H7 (cell line): ENCODE measurements around the gene FOXB2. TPM values are rescaled to one million over a fixed set of nuclear protein-coding genes. Genes with fewer than 3 reads are reported as not detected.
A peak's percentile ranks its signal among the peaks of the same experiment; 100 is the strongest.
"Not testable (repeated sequence)": the region's sequence is repeated elsewhere in the genome, so short reads cannot be mapped to it uniquely, and the experiment has no call there.

Experiments
- DNase-seq: peaks from one replicate; pipeline ENCODE4 v3.0.0; 2012
- H3K27me3 ChIP-seq: 2 replicates; pipeline ENCODE4 v1.6.0; 2011; ENCODE audit warnings: mild to moderate bottlenecking, low read length; ENCODE audit not compliant: control insufficient read depth, insufficient read depth
- H3K36me3 ChIP-seq: replicated peaks from 2 replicates; pipeline ENCODE4 v1.5.1; 2011; ENCODE audit warnings: low read length; ENCODE audit not compliant: control insufficient read depth, insufficient read depth
- H3K4me3 ChIP-seq: 2 replicates; pipeline ENCODE4 v1.5.1; 2011; ENCODE audit warnings: low read depth, mild to moderate bottlenecking, control low read depth, low read length, moderate library complexity; ENCODE audit not compliant: insufficient read depth
- total RNA-seq: library from RNA; depleted of rRNA; stranded (reverse); fragments of >200 nt; shearing (Covaris generic); gene quantifications from 2 replicates; pipeline ENCODE4 v1.2.3, GENCODE V29; 2014; rRNA removed

The FOXB2 gene
- total RNA-seq = 0.90 TPM in 1 of 2 replicates, not detected in the other

GRCh38 chr9:77019236-77019925 lies at the start of gene FOXB2:
Gene FOXB2 (plus strand): TSS chr9:77019655. CDS start chr9:77019655, 0 bp downstream.
- H3K4me3 ChIP-seq = peak within 1 kb of the TSS; percentile 53
- H3K27me3 ChIP-seq = peaks cover 95% of the 10 kb centered on the region
- H3K36me3 ChIP-seq = no peaks in the 10 kb centered on the region
- peak; percentile 72 for DNase-seq

GRCh38 chr9:76969716-76970115 lies 49.7 kb upstream of the FOXB2 start:
- Histone ChIP-seq H3K4me3 (no peak overlapping the region), H3K36me3 (no peaks in the 10 kb centered on the region), H3K27me3 (no peaks in the 10 kb centered on the region)
- no peak for DNase-seq

GRCh38 chr9:76978831-76979230 lies 40.6 kb upstream of the FOXB2 start:
- not testable (repeated sequence) for H3K36me3 ChIP-seq, H3K4me3 ChIP-seq, DNase-seq, H3K27me3 ChIP-seq

GRCh38 chr9:76980566-76980965 lies 38.9 kb upstream of the FOXB2 start:
- no peak for DNase-seq
- Histone ChIP-seq H3K27me3 (no peaks in the 10 kb centered on the region), H3K4me3 (no peak overlapping the region), H3K36me3 (no peaks in the 10 kb centered on the region)

GRCh38 chr9:76984486-76984885 lies 35.0 kb upstream of the FOXB2 start:
- Histone ChIP-seq H3K36me3 (no peaks in the 10 kb centered on the region), H3K4me3 (no peak overlapping the region), H3K27me3 (no peaks in the 10 kb centered on the region)
- DNase-seq = no peak

GRCh38 chr9:76985581-76985980 lies 33.9 kb upstream of the FOXB2 start:
- no peaks in the 10 kb centered on the region for H3K27me3 ChIP-seq
- no peaks in the 10 kb centered on the region for H3K36me3 ChIP-seq
- H3K4me3 ChIP-seq = no peak overlapping the region
- DNase-seq = no peak

GRCh38 chr9:76987594-76988200 lies 31.8 kb upstream of the FOXB2 start:
- no peaks in the 10 kb centered on the region for H3K36me3 ChIP-seq
- H3K27me3 ChIP-seq = no peaks in the 10 kb centered on the region
- no peak overlapping the region for H3K4me3 ChIP-seq
- peak; percentile 64 for DNase-seq

GRCh38 chr9:76988941-76989340 lies 30.5 kb upstream of the FOXB2 start:
- DNase-seq = no peak
- Histone ChIP-seq H3K4me3 (no peak overlapping the region), H3K27me3 (no peaks in the 10 kb centered on the region), H3K36me3 (no peaks in the 10 kb centered on the region)

- Histone ChIP-seq H3K27me3 (no peaks in the 10 kb centered on the region), H3K4me3 (no peak overlapping the region), H3K36me3 (no peaks in the 10 kb centered on the region)
- DNase-seq = no peak
These were observed 30.0 kb upstream of the FOXB2 start for GRCh38 chr9:76989501-76989900.

GRCh38 chr9:76996700-76997099 lies 22.8 kb upstream of the FOXB2 start:
- Histone ChIP-seq H3K27me3 (no peaks in the 10 kb centered on the region), H3K36me3 (no peaks in the 10 kb centered on the region), H3K4me3 (no peak overlapping the region)
- DNase-seq = peak; percentile 63

- no peak overlapping the region for H3K4me3 ChIP-seq
- H3K36me3 ChIP-seq = no peaks in the 10 kb centered on the region
- no peaks in the 10 kb centered on the region for H3K27me3 ChIP-seq
- DNase-seq = no peak
These were observed 20.2 kb upstream of the FOXB2 start for GRCh38 chr9:76999261-76999660.

- no peak overlapping the region for H3K4me3 ChIP-seq
- peak; percentile 42 for DNase-seq
- no peaks in the 10 kb centered on the region for H3K27me3 ChIP-seq
- H3K36me3 ChIP-seq = no peaks in the 10 kb centered on the region
These were observed 19.1 kb upstream of the FOXB2 start for GRCh38 chr9:77000330-77000729.

GRCh38 chr9:77003366-77003765 lies 16.1 kb upstream of the FOXB2 start:
- DNase-seq = no peak
- H3K4me3 ChIP-seq = no peak overlapping the region
- H3K27me3 ChIP-seq = no peaks in the 10 kb centered on the region
- H3K36me3 ChIP-seq = no peaks in the 10 kb centered on the region

GRCh38 chr9:77005216-77005615 lies 14.2 kb upstream of the FOXB2 start:
- DNase-seq = no peak
- Histone ChIP-seq H3K4me3 (no peak overlapping the region), H3K36me3 (no peaks in the 10 kb centered on the region), H3K27me3 (peaks cover 2% of the 10 kb centered on the region; the same call in 1 of the 2 replicates)

- peak; percentile 21 for DNase-seq
- Histone ChIP-seq H3K4me3 (no peak overlapping the region), H3K27me3 (peaks cover 49% of the 10 kb centered on the region), H3K36me3 (no peaks in the 10 kb centered on the region)
These were observed 8.9 kb upstream of the FOXB2 start for GRCh38 chr9:77010527-77010926.
